OCI-LY3 (cell line): ENCODE data around the gene TBC1D21.
A peak's percentile ranks its signal among the peaks of the same experiment; 100 is the strongest.

ENCODE experiments used
- H2AFZ ChIP-seq: fragments of 200-600, 300-600 bp; shearing (Covaris generic); 2 replicates; pipeline ENCODE4 v1.6.0; 2014; ENCODE audit warnings: antibody characterized with exemption, low read depth, low read length
- H3K27ac ChIP-seq: fragments of 200-600, 300-600 bp; sonication (generic); 2 replicates; pipeline ENCODE4 v1.5.1; 2014; ENCODE audit warnings: mild to moderate bottlenecking, low read length, moderate library complexity, mixed read lengths
- H3K27me3 ChIP-seq: fragments of 200-600, 300-600 bp; sonication (generic); 2 replicates; pipeline ENCODE4 v1.6.1; 2014; ENCODE audit warnings: low read depth, low read length, mixed read lengths
- H3K36me3 ChIP-seq: fragments of 200-600, 300-600 bp; sonication (generic); replicated peaks from 2 replicates; pipeline ENCODE3; 2014; ENCODE audit warnings: low read depth, low read length, mixed read lengths
- H3K4me1 ChIP-seq: fragments of 300-600, 200-600 bp; sonication (generic); 2 replicates; pipeline ENCODE4 v1.6.1; 2014; ENCODE audit warnings: low read length, mixed read lengths
- H3K4me2 ChIP-seq: fragments of 200-600, 300-600 bp; sonication (generic); 2 replicates; pipeline ENCODE4 v1.6.1; 2014; ENCODE audit warnings: low read length, mixed read lengths
- H3K4me3 ChIP-seq: fragments of 300-600, 200-600 bp; sonication (generic); 2 replicates; pipeline ENCODE4 v1.5.1; 2014; ENCODE audit warnings: antibody characterized with exemption, mild to moderate bottlenecking, low read length, moderate library complexity
- H3K79me2 ChIP-seq: fragments of 300-600, 200-600 bp; shearing (Covaris generic); 2 replicates; pipeline ENCODE4 v1.6.1; 2014; ENCODE audit warnings: mild to moderate bottlenecking, low read length, mixed read lengths
- H3K9ac ChIP-seq: fragments of 300-600, 200-600 bp; shearing (Covaris generic); 2 replicates; pipeline ENCODE4 v1.6.0; 2014; ENCODE audit warnings: mild to moderate bottlenecking, low read length, moderate library complexity
- H3K9me3 ChIP-seq: fragments of 200-600, 300-600 bp; shearing (Covaris generic); 2 replicates; pipeline ENCODE4 v1.6.1; 2014; ENCODE audit warnings: low read length, mixed read lengths; ENCODE audit not compliant: insufficient read depth
- H4K20me1 ChIP-seq: fragments of 200-600, 300-600 bp; sonication (generic); 2 replicates; pipeline ENCODE4 v1.6.1; 2016; ENCODE audit warnings: low read length, mixed read lengths; ENCODE audit not compliant: insufficient read depth
- EZH2phosphoT487 ChIP-seq: fragments of 200-600 bp; shearing (Covaris generic); IDR thresholded peaks from 2 replicates; pipeline ENCODE4 v1.6.1; 2018; ENCODE audit warnings: antibody characterized with exemption, mixed run types, low read depth
- TF ChIP-seq, protein P1 (sequence below): fragments of 200-600, 300-600 bp; sonication (generic); IDR thresholded peaks from 2 replicates; pipeline ENCODE4 v1.5.1; 2014; ENCODE audit warnings: antibody characterized with exemption, low read length, low read depth

Gene TBC1D21

DNA sequence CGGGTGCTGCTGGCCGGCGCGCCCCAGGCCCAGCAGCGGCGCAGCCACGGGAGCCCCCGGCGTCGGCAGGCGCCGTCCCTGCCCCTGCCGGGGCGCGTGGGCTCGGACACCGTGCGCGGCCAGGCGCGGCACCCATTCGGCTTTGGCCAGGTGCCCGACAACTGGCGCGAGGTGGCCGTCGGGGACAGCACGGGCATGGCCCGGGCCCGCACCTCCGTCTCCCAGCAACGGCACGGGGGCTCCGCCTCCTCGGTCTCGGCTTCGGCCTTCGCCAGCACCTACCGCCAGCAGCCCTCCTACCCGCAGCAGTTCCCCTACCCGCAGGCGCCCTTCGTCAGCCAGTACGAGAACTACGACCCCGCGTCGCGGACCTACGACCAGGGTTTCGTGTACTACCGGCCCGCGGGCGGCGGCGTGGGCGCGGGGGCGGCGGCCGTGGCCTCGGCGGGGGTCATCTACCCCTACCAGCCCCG, 53.7 kb downstream of the TBC1D21 start:
- no peak for TF ChIP-seq EZH2phosphoT487
- TF ChIP-seq, protein P1, sequence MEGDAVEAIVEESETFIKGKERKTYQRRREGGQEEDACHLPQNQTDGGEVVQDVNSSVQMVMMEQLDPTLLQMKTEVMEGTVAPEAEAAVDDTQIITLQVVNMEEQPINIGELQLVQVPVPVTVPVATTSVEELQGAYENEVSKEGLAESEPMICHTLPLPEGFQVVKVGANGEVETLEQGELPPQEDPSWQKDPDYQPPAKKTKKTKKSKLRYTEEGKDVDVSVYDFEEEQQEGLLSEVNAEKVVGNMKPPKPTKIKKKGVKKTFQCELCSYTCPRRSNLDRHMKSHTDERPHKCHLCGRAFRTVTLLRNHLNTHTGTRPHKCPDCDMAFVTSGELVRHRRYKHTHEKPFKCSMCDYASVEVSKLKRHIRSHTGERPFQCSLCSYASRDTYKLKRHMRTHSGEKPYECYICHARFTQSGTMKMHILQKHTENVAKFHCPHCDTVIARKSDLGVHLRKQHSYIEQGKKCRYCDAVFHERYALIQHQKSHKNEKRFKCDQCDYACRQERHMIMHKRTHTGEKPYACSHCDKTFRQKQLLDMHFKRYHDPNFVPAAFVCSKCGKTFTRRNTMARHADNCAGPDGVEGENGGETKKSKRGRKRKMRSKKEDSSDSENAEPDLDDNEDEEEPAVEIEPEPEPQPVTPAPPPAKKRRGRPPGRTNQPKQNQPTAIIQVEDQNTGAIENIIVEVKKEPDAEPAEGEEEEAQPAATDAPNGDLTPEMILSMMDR, result no peak
- Histone ChIP-seq H4K20me1 (no peaks in the 10 kb centered on the region), H3K4me3 (no peak overlapping the region), H3K27me3 (no peaks in the 10 kb centered on the region), H3K9ac (no peak overlapping the region), H3K36me3 (no peaks in the 10 kb centered on the region), H3K9me3 (no peaks in the 10 kb centered on the region), H2AFZ (no peak overlapping the region), H3K4me2 (no peak overlapping the region), H3K79me2 (no peaks in the 10 kb centered on the region), H3K4me1 (peaks cover 6% of the 10 kb centered on the region; the same call in 1 of the 2 replicates), H3K27ac (no peak overlapping the region)

DNA sequence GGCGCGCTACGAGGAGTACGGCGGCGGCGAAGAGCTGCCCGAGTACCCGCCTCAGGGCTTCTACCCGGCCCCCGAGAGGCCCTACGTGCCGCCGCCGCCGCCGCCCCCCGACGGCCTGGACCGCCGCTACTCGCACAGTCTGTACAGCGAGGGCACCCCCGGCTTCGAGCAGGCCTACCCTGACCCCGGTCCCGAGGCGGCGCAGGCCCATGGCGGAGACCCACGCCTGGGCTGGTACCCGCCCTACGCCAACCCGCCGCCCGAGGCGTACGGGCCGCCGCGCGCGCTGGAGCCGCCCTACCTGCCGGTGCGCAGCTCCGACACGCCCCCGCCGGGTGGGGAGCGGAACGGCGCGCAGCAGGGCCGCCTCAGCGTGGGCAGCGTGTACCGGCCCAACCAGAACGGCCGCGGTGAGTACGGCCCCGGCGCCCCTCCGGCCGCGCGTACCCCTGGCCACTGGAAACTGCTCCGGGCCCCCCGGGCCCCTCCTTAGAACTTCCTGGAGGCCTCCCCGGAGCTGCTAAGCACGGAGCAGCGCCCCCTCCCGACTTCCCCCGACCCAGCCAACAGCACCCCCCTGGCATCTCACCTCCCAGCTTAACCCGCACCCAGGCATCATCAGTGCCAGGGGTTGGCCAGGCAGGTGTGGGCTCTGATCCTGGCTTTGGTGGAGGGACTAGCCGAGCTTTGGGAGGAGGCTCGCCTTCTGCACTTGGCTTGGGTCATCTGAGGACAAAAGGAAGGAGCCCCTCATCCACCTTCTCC, 54.3 kb downstream of the TBC1D21 start:
- H3K27me3 ChIP-seq, result no peaks in the 10 kb centered on the region
- H3K4me2 ChIP-seq, result no peak overlapping the region
- H3K79me2 ChIP-seq, result no peaks in the 10 kb centered on the region
- no peak overlapping the region for H3K27ac ChIP-seq
- no peak overlapping the region for H2AFZ ChIP-seq
- peaks cover 6% of the 10 kb centered on the region; the same call in 1 of the 2 replicates for H3K4me1 ChIP-seq
- H3K9ac ChIP-seq, result no peak overlapping the region
- no peak overlapping the region for H3K4me3 ChIP-seq
- no peaks in the 10 kb centered on the region for H3K9me3 ChIP-seq
- TF ChIP-seq, protein P1, result no peak
- TF ChIP-seq EZH2phosphoT487, result no peak
- no peaks in the 10 kb centered on the region for H4K20me1 ChIP-seq
- no peaks in the 10 kb centered on the region for H3K36me3 ChIP-seq

DNA sequence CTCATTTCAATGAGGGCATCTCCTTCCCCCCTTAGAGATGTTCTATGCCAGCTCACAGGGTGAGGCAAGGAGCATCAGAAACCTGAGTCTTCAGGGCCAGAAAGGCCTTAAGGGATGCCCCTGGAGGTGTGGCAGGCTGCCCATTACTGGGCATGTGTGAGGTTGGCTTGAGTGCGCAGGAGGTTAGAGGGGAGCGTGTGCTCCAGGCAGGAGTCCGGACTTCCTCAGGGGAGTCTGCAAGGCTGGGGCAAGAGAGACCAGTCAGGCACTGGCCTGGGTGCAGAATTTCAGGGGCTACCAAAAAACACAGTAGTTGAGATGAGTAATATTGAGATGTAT, 54.8 kb downstream of the TBC1D21 start:
- no peak overlapping the region for H3K4me3 ChIP-seq
- peaks cover 6% of the 10 kb centered on the region; the same call in 1 of the 2 replicates for H3K4me1 ChIP-seq
- no peaks in the 10 kb centered on the region for H3K79me2 ChIP-seq
- no peak overlapping the region for H2AFZ ChIP-seq
- H3K9ac ChIP-seq, result no peak overlapping the region
- TF ChIP-seq, protein P1, result no peak
- TF ChIP-seq EZH2phosphoT487, result no peak
- H3K36me3 ChIP-seq, result no peaks in the 10 kb centered on the region
- H3K9me3 ChIP-seq, result no peaks in the 10 kb centered on the region
- H3K4me2 ChIP-seq, result no peak overlapping the region
- no peaks in the 10 kb centered on the region for H3K27me3 ChIP-seq
- H3K27ac ChIP-seq, result no peak overlapping the region
- H4K20me1 ChIP-seq, result no peaks in the 10 kb centered on the region

DNA sequence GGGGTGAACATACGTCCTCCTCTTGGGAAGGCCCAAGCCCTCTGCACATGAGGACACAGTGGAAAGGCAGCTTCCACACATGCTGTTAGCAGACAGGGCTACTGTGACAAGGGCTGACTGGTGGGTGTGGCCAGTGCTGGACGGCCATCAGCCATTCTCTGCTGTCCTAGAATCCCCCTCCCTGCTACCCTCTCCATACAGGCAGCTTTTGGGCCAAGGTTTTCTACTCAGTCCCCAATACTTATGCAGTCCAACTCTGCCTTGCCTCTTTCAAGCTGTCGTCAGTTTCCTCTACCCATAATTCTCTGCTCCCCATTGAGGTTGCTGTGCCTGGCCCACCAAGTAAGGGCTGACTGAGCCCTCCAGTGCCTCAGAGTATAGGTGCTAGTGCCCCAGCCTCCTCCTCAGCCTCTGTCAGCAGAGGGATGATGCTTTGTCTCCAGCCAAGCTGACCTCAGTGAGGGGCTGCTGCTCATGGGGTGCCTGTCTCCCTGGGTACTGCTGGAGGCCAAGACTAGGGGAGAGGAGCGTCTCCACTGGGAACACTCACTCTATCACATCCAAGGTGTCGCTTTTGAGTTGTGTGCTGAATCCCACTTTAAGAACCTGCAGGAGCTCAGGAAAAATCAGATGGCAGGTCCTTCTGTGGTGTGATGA, 55.7 kb downstream of the TBC1D21 start:
- H3K4me1 ChIP-seq, result peaks cover under 1% of the 10 kb centered on the region; the same call in 1 of the 2 replicates
- no peaks in the 10 kb centered on the region for H3K79me2 ChIP-seq
- no peaks in the 10 kb centered on the region for H3K27me3 ChIP-seq
- H3K4me3 ChIP-seq, result no peak overlapping the region
- H4K20me1 ChIP-seq, result no peaks in the 10 kb centered on the region
- H3K36me3 ChIP-seq, result no peaks in the 10 kb centered on the region
- TF ChIP-seq, protein P1, result no peak
- no peak for TF ChIP-seq EZH2phosphoT487
- H2AFZ ChIP-seq, result 0 out of 2 replicates have a peak overlapping the region, but pooled peaks have one; percentile 14
- no peak overlapping the region for H3K27ac ChIP-seq
- no peak overlapping the region for H3K9ac ChIP-seq
- no peaks in the 10 kb centered on the region for H3K9me3 ChIP-seq
- H3K4me2 ChIP-seq, result no peak overlapping the region
